Myometrial cell (primary cell): ENCODE results near the gene FAM13B. TPM values are rescaled to one million over a fixed set of nuclear protein-coding genes. Genes with fewer than 3 reads are reported as not detected.

Source experiments
- total RNA-seq: library from RNA; depleted of rRNA; stranded (reverse); fragments of >200 nt; gene quantifications from 2 replicates; pipeline ENCODE4 v1.2.3, GENCODE V29; 2015

FAM13B gene
- total RNA-seq, result 2.7 and 2.9 TPM in 2 replicates

DNA sequence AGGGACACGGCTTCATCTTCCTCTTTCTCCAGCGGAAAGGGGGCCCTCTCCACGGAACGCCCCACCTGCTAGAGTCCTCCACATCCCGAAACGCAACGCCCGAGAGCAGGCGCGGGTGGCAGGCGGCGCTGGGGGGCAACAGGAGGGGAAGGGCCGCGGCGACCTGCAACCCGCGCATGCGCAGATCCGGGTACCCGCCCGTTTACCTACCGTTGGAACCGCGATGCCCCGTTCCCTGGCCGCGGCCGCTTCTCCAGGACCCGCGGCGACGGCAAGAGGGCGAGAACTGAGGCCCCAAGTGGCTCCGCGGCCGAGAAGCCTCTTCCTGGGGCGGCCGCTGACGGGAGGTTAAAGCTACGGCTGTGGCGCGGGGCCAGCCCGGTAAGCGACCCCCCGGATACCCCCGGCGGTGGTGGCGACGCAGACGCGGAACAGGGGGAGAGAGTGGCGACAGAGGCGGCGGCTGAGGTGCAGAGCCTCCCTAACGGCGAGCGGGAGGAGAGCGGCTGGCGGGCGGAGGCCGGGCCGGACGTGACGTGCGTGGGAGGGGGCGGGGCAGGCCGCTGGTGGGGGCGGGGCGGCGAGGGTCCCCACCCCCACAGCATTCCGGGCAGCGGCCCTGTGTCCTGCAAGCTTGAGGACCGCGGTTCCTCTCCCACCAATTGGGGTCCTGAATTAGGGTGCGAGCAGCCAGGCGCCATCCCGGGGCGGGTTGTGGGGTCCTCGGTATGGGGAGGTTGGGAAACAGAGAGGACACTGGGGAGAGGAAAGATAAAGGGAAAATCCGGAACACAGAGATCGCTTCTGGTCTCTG lies at the start of gene FAM13B:
FAM13B (minus strand) TSS at position 508 of the 814 bp plus-strand sequence. CDS start 13,968 bp downstream, outside the sequence.

DNA sequence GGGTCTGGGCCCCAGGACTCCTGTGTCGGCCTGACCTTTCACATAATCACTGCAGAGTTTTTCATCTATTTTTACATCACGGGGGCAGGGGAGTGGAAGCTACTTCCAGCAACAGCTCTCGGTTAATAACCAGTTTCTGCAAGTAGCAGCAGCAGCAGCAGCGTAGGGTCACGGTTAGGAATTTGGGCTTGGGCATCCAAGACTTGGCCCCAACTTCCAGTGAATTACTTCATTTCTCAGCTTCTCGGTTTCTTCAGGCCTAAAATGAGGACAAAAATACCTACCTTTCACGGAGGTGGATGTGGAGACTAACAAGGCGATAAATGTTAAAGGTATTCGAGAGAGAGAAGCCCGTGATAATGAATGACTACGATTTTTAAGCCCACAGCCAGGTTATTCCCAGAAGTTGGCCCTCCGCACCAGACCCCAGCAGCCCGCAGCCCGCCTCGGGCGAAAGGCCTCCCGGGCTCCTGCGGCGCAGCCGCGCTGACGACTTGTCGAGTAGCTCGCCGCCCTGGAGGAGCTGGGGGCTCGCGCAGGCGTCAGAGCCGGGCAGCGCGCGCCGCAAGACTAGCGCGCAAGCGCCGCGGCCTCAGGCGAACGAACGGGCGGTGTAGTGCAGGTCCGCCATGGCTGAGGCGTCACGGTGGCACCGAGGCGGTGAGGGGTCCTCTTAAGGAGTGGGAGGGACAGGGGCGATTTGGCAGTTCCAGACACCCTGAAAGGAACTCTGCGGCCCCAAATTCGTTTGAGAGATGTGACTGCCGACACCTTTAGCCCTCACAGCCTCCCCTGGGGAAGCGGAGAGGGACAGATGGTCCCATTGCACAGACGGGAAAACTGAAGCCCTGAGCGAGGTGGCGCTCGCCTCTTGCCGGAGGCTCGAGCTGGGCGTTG lies 143.8 kb downstream of the FAM13B start, which contains the start of gene PKD2L2:
PKD2L2 (plus strand) TSS at position 595 of the 897 bp plus-strand sequence; CDS start at position 630, 35 bp downstream.

Other genes starting within 250 kb of the FAM13B start
- not detected in 2 replicates for gene MYOT, start 165.2 kb downstream of the FAM13B start, total RNA-seq
- gene PKD2L2, start 143.6 kb downstream of the FAM13B start, total RNA-seq, result not detected in 2 replicates
- not detected in 2 replicates for gene WNT8A, start 51.0 kb upstream of the FAM13B start, total RNA-seq
- 0.86 and 2.5 TPM in 2 replicates for gene NME5, start 106.3 kb upstream of the FAM13B start, total RNA-seq
- 29.6 and 40.9 TPM in 2 replicates for gene BRD8, start 145.6 kb upstream of the FAM13B start, total RNA-seq
- gene KIF20A, start 146.0 kb upstream of the FAM13B start, total RNA-seq, result 91.4 and 104 TPM in 2 replicates
- 14.7 and 22.5 TPM in 2 replicates for gene CDC23, start 180.2 kb upstream of the FAM13B start, total RNA-seq
- gene GFRA3, start 241.5 kb upstream of the FAM13B start, total RNA-seq, result not detected in 2 replicates